Effector CD8-positive, alpha-beta T cell (primary cell): ENCODE measurements around the gene UNC5B.

ENCODE experiments used
- DNase-seq: peaks from one replicate; lab custom pipeline; 2025; lab: John Stamatoyannopoulos, UW
- total RNA-seq, 4 experiments: gene quantifications; one replicate each; lab custom pipeline; 2026; lab: John Stamatoyannopoulos, UW

UNC5B gene
- total RNA-seq: 0.18 to 1.8 (median 1.2) reads per million in 4 experiments

DNA sequence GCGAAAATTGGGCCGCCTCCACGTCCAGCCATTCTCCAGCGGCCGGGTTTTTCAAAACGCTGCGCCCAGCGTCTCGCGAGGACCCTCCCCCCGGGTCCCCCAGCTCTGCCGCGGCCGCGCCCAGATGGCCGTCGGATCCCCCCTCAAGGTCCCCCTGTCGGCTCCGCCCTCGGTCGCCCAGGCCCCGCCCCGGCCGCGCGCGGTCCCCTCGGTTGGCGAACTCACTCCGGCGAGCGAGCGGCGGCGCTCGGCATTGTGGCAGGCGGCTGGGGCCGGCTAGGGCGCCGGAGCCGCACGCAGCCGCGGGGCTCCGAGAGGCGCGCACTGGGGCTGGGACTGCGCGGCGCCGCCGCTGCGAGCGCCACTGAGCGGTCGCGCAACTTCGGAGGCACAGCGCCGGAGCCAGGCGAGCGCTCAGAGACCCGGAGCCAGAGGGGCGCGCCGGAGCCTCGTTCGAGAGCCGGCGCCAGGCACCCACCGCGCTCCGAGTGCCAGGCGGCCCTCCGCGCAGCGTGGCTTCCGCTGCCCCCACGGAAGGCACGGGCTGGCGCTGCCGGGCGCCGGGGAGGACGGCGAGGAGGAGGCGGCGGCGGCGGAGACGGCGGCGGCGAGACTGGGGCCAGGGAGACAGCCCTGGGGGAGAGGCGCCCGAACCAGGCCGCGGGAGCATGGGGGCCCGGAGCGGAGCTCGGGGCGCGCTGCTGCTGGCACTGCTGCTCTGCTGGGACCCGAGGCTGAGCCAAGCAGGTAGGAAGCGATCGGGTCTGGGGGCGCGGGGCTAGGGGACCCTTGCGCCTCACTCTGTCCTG is at the start of gene UNC5B:
Gene UNC5B (plus strand): TSS at position 253 of the 809 bp plus-strand sequence. CDS start 416 bp downstream, at position 669.
- no peak for DNase-seq

DNA sequence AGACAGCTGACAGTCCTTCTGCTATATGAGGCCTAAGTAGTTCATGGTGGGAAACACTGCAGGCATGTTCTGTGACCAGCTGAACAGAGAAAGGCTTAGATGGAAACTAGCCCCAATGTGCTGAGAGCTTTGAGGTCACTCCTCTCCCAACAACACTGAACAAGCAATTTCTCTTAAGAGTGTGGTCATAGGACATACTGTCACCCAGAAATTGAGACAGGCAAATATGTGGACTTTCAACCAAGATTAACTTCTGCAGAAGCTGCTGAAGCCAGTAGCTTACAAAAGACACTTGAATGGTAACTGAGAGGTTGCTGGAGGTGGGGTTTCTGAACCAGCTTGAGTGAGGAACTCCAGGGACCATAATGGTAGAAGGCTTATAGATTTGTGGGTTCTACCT is 38.9 kb upstream of the UNC5B start:
- DNase-seq: no peak

DNA sequence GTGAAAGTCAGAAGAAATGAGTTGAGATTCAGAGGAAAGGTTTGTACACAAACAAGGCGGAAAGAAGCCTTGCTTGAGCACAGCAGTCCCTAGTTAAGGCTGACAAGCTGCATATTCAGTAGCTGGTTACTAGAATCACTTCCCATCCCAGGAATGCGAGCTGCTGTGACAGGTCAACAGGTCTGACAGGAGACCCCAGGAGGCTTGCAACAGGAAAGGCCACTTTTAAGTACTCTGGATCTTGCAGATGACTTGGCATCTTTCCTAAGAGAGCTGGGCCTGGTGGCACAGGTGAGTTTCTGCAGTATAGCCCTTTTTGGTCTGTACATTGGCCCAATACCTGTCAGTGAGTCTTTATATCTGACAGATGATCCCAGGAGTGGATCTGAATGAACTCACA is 35.7 kb upstream of the UNC5B start:
- DNase-seq: no peak

DNA sequence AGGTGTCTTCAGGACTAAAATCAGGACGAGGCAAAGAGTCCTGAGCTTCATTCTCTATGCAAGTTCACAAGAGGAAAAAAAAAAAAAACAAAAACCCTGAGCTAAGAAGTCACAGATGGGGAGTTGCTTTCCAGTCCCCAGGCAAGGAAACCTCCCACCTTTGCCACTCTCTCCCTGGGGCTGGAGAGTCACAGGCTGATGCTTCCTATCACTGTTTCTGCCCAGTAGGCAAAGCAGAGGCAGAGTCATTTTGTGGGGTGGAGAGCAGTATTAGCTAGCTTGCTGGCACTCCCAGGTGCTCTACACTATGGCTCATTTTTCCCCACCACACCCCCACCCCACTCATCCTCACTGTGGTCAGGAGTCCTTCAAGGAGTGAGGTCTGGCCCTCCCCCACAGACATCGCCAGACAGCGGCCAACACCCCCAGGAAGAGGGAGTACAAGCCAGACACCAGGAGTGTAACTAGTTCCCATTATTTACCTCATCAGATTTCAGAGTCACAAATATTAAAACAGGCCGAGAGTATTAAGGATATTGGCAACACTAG is 34.6 kb upstream of the UNC5B start:
- no peak for DNase-seq

DNA sequence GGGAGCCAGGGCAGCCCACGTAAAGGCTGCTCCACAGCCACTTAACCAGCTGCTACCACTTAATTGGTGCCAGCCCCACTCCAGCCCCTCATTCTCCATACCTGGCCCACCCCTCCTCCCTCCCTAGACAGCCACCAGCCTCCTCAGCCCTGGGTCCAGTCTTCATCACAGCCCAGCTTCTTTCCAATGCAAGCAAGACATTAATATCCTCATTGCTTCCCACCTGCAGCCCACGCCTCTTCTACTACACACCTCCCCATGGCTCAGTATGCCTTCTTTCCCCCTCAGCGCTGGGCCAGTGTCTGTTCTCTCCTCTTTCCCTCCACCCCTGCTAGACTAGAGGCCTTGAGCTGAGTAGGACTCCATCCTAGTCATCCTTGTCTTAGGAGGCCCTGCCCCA is 33.5 kb upstream of the UNC5B start:
- no peak for DNase-seq

DNA sequence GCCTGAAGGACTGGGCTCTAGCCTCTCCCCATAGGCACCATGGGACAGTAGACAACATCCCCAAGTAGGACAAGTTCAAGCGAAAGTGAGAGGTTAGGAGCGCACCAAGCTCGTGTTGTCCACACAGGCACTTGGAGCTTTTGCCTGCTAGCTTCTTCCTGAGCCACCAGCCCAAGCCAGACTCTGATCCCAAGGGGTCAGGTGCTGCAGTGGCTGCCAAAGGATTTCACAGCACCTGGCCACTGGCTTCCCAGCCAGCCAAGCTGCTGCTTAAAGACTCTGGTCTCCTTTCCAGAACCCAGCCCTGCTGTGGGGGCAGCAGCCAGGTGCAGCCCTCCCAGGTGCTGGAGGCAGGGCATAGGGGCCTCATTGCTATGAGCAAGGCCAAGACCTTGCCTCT is 33.0 kb upstream of the UNC5B start:
- DNase-seq: no peak

DNA sequence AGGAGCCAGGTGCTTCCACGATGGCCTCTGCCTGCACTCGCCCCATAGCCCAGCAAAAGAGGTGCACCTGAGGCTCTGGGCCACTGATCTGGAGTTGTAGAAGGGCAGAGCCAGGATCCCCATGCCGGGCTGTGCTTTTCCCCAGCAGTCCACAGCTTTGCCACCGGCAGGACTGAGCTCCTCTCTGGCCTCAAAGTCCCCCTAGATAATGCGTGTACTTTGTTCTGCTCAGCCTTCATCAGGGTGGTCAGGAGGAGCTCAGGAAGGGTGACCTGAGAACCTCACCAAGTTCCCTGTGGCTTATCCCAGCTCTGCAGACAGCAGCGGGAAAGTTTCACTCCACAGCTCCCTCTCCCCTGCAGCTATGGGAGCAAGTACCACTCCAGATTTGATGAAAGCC is 27.9 kb upstream of the UNC5B start:
- DNase-seq: no peak

DNA sequence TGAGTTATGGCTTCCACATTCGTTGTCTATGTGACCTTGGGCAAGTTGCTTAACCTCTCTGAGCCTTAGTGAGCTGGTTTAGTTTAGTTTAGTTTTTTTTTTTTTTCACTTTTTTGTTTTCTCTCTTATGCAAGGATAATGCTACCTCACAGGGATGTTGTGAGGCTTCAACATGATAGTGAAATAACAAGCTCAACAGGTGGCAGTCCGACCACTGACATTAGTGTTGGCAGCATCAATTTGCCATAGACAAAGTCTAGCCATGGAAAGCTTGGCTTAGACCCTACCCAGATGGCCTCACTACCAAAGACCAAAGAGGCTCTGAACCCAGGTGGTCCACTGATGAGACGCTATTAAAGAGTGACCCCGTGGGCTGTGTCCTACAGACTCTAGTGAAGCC is 27.2 kb upstream of the UNC5B start:
- no peak for DNase-seq

DNA sequence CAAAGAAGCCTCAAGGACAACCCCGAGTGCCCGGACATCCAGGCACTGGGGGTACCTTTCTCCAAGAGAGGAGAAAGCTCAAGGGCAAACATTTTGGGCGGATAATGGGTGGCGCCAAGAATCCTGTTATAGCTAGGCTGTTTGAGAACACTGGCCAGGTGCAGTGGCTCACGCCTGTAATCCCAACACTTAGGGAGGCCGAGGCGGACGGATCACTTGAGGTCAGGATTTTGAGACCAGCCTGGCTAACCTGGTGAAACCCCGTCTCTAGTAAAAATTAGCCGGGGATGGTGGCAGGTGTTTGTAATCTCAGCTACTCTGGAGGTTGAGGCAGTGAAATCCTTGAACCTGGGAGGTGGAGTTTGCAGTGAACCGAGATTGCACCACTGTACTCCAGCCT is 25.2 kb upstream of the UNC5B start:
- DNase-seq: no peak

DNA sequence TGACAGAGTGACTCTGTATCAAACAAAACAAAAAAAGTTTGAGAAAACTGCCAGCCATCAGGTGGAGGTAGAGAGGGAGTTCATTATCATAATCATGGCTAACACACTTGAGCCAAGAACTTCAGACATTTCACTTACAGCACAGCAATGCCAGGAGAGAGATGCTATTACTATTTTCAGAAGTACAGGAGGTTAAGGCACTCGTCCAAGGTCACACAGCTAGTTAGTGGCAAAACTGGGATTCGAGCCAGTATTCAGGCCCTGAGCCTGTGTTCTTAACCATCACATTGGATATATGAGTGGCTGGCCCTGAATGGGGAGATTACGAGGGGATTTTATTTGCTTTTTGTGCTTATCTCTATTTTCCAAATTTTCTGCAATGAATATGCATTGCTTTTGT is 24.8 kb upstream of the UNC5B start:
- DNase-seq: no peak

DNA sequence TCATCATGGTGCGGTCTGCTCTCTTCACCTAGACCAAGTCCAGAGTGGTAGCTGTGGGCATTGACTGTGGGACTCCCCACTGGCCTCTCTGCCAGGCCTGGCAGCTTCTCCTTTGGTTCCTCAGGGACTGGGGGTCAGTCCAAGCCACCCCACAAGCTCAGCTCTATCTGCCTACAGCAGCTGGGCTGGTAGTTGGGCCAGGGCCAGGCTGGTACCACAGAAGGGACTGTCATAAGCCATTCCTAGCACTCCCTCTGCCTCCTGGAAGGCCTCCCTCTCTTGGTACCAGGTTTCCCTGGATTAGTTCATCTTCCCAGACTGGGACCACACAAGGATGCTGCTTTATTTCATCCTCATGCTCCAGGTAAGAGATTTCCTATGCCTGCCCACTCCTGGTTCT is 24.2 kb upstream of the UNC5B start:
- no peak for DNase-seq

DNA sequence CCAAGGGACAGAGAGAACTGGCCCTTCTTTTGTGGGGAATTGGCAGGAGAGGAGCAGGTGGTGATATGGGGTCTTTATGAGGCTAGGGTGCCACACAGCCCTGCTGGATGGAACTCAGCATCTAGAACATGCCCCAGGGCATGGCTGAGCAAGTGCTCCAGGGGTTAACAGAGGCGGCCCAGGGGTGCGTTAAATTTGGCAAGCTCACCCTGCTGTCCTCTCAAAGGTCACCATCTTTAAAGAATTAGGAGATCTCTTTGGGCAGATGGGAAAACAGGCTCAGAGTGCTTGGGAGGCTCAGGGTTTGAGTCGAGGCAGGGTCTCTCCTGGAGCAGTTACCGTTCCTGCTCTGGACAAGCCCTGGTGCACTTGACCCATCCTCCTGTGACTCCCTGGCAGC is 21.4 kb upstream of the UNC5B start:
- DNase-seq: no peak

DNA sequence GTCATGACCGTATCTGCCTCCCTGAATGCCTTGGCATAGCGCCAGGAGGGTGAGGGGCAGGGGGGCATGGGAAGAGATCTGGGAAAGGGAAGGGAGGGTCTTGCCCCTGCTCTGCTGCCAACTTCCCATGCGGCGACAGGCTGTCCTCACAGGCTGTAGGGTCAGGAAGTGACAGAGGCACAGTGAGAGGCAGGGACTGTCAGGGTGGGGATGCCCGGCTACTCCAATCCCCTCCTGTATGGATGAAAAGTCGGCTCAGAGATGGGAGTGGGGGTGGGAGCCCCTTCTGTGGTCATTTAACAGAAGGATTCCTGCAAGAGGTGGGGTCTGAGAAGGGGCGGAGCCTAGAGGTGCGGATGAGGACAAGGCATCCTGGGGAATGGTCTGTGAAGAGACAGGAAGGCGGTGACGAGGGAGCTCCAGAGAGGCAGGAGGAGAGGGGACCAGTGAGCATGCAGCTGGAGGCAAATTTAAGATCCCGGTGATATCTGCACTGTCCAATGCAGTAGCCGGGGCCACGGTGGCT is 20.8 kb upstream of the UNC5B start:
- DNase-seq: no peak

DNA sequence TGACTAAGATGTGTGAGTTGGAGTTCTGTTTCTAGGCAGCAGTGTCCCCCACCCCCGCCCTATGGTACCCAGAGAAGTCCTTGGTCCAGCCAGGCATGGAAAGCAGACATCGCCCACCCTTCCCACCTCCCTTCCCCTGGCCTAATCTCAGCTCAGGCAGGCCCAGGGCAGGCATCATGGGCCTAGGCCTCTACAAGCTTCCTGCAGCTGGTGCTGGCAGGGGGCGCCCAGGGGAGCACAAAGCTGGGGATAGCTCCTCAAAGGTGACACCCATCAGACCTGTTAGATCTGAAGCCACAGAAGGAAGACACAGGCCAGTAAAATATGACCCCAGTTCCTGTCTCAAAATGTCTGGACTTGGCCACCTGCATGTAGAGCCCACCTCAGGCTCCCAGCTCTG is 18.9 kb upstream of the UNC5B start:
- DNase-seq: no peak

DNA sequence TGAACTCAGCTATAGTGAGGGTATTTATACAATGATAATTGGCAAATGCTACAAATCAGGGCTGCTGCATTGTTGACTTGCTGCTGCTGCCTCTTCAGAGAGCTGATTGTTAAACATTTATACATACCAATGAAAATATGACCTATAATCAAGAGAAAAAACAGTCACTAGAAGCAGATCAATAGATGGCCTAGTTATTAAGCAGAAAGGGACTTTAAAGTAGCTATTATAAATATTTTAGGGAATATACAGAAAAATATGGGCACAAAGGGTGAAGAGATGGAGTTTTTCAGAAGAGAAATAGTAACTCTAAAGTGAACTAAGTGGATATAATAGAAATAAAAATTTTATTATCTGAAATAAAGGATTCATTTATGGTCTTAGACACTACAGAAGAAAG is 14.4 kb upstream of the UNC5B start:
- no peak for DNase-seq

DNA sequence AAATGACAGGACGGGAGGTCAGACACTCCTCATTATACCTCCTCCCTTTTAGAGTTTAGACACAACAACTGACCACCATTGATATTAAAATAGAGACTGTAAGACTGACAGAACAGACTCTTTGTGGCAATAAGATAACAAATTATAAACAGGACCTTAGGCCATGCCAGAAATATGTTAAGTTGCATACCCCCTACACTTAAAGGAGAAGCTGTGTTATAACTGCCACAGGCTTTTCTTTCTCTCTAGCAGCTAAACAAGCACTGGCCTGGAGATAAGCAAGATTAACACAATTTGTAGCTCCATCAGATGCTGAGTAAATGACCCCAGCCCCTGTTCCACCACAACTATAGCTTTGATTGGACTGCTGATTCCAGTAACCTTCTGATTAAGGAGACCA is 10.5 kb upstream of the UNC5B start:
- DNase-seq: no peak

DNA sequence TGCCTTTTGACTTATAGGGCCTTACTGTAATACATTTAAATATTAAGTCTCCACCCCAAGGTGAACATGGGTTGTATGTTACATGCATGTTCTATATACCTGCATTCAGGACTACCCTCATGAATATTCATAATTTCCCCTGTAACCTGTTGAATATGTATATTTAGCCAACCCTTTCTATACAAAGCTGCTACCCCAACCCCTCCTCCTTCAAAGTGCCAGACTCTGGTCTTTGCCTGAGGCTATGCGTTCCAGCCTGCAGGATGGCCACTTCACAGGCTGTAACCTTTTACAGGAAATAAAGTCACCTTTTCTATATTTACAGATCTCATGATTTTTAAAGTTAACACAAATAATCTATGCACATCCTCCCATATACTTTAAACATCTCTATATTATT is 10.1 kb upstream of the UNC5B start:
- no peak for DNase-seq

DNA sequence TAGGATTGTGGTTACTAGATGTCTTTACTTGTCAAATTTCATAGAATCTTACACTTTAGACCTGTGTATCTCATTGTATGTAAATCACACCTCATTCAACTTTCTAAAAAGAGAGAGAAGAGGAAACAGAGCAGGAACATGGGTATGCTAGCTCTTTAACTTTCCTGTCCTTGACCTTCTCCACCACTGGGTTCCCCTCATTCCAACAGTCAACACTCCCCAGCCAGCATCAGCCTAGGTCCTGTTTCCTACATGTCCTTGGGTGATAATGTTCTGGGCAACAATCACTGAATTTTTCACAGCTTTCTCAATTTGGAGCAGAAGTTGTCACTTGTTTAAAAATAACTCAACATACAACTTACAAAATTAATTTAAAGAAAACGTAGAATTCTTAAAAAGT is 9.2 kb upstream of the UNC5B start:
- no peak for DNase-seq

DNA sequence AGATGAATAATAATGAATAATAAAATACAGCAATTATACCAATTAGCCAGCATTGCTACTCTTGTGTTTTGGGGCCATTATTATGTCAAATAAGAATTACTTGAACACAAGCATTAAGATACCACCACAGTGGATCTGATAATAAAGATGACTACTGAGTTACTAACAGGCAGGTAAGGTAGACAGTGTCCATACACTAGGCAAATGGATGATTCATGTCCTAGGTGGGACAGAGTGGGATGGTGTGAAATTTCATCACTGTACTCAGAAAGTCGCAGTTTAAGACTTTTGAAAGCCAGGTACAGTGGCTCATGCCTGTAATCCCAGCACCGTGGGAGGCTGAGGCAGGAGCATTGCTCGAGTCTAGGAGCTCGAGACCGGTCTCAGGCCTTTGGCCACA is 8.7 kb upstream of the UNC5B start:
- no peak for DNase-seq

DNA sequence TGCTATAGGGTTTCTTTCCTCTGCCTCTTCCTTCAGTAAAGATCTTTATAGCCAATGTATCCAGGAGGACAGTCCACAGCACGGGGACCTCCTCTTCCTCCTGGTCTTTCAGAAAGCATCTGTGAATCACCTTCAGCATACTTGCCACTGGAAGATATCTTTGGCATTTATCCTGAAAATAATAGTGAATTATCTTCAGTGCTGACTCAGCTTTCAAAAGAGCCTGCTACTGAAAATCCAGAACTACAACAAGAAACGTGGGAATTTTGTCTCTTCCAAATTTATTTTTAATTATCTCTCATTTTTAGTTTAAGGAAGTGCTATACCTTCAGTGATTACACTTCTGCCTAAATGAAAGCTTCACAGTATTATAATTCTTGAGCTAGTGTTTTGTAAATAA is 7.6 kb upstream of the UNC5B start:
- DNase-seq: no peak

DNA sequence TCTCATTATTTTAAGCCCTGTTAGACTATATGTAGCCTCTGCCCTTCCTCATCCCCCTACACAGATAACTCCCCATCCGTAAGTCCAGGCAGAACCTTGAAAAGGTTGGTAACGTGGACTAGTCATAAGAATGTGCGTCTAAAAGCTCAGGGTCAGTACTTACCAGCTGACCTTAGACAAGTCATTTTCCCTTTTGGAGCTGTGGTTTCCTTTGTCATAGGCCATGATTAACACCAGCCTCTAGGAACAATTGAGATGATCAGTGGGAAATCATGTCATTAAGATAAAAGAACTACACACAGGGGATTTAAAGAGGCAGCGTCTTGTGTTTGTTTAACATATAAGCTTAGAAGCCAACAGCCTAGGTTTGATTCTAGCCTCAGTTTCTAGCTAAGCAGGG is 6.9 kb upstream of the UNC5B start:
- DNase-seq: no peak

DNA sequence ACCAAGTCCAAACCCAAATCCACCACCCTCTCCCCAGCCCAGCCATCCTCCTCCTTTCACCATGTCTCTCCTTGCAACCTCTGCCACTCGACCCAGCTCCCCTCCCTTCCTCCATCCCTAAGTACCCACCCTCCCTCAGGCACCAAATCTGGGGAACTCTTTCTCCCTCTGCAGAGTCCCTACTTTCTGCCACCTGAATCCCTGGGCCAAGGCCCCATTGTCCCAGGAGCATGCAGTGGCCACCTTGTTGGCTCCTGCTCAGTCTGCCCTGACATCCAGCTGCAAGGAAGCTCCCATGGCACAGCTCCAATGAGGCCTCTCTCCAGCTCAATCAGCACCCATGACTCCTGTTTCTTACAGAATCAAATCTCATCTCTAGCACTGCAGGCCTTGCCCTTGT is 5.5 kb upstream of the UNC5B start:
- no peak for DNase-seq

DNA sequence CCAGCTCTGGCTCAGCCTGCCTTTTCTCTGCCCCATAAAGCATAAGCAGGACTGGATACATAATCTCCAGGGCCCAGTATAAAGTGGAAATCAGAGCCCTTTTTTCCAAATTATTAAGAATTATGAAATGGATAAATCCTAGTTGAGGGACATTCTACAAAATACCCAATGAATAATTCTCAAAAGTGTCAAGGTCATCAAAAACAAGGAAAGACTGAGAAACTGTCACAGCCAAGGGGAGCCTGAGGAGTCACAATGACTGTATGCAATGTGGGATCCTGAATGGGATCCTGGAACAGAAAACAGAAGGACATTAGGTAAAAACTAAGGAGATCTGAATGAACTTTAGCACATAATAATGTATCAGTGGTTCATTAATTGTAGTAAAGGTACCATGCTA is 4.8 kb upstream of the UNC5B start:
- DNase-seq: no peak

DNA sequence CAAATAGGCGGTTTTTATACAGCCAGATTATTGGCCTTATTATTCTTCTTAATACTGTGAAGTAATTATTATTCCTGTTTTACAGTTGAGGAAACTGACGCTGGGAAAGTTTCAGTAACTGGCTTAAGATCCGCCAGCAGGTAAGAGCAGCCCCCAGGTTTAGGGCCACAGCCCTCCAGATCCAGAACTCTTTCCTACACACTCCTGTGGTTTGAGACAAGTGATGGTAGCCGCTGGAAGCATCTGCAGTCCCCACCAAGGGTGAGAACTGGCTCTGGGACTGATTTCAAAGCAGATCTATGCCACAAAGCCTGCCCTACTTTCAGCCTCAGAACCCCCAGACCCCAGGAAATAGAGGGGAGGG is 3.0 kb upstream of the UNC5B start:
- no peak for DNase-seq
